Daoy (cell line): ENCODE data around the gene WDR18. TPM values are rescaled to one million over a fixed set of nuclear protein-coding genes. Genes with fewer than 3 reads are reported as not detected.
"Not testable (repeated sequence)": the region's sequence is repeated elsewhere in the genome, so short reads cannot be mapped to it uniquely, and the experiment has no call there.

Experiments
- DNase-seq: peaks from one replicate; pipeline ENCODE4 v3.0.0-alpha.2; 2015; ENCODE audit warnings: low read depth
- total RNA-seq: library from RNA; depleted of rRNA; stranded (reverse); fragments of >200 nt; shearing (Covaris generic); gene quantifications from 2 replicates; pipeline ENCODE4 v1.2.3, GENCODE V29; 2014

WDR18 gene
- total RNA-seq, 1 experiment from 2014 or later = 73.1 TPM

- DNase-seq = no peak
Observed at GRCh38 chr19:948842-949496, 35.2 kb upstream of the WDR18 start.

- DNase-seq = no peak
Observed at GRCh38 chr19:950352-951066, 33.6 kb upstream of the WDR18 start.

- no peak for DNase-seq
Observed at GRCh38 chr19:952049-952679, 32.0 kb upstream of the WDR18 start.

GRCh38 chr19:952680-953444, 31.3 kb upstream of the WDR18 start:
- DNase-seq = no peak

GRCh38 chr19:953445-954271, 30.5 kb upstream of the WDR18 start:
- no peak for DNase-seq

GRCh38 chr19:954272-954671, 29.9 kb upstream of the WDR18 start:
- DNase-seq = no peak

- DNase-seq = no peak
Observed at GRCh38 chr19:954672-955494, 29.3 kb upstream of the WDR18 start.

- DNase-seq = no peak
Observed at GRCh38 chr19:955803-956765, 28.1 kb upstream of the WDR18 start.

GRCh38 chr19:956766-957440, 27.2 kb upstream of the WDR18 start:
- DNase-seq = peak; percentile 35

GRCh38 chr19:957578-957977, 26.6 kb upstream of the WDR18 start:
- not testable (repeated sequence) for DNase-seq

- DNase-seq = peak; percentile 38
Observed at GRCh38 chr19:958967-959855, 24.9 kb upstream of the WDR18 start.

GRCh38 chr19:960020-960419, 24.1 kb upstream of the WDR18 start:
- no peak for DNase-seq

- no peak for DNase-seq
Observed at GRCh38 chr19:960601-960938, 23.6 kb upstream of the WDR18 start.

- DNase-seq = peak; percentile 56
Observed at GRCh38 chr19:961866-962620, 22.1 kb upstream of the WDR18 start.

GRCh38 chr19:962683-963400, 21.3 kb upstream of the WDR18 start:
- no peak for DNase-seq

GRCh38 chr19:963486-963951, 20.6 kb upstream of the WDR18 start:
- DNase-seq = no peak
